Measurements from ENCODE around the gene TROAP. TPM values are rescaled to one million over a fixed set of nuclear protein-coding genes. Genes with fewer than 3 reads are reported as not detected.

Gene TROAP
- total and polyA plus RNA-seq, 9 of the 15 experiments (the other 6 are each of a cell fraction or from before 2014, with no cell fraction given) = 46.4 to 171 (median 59.8) TPM

DNA sequence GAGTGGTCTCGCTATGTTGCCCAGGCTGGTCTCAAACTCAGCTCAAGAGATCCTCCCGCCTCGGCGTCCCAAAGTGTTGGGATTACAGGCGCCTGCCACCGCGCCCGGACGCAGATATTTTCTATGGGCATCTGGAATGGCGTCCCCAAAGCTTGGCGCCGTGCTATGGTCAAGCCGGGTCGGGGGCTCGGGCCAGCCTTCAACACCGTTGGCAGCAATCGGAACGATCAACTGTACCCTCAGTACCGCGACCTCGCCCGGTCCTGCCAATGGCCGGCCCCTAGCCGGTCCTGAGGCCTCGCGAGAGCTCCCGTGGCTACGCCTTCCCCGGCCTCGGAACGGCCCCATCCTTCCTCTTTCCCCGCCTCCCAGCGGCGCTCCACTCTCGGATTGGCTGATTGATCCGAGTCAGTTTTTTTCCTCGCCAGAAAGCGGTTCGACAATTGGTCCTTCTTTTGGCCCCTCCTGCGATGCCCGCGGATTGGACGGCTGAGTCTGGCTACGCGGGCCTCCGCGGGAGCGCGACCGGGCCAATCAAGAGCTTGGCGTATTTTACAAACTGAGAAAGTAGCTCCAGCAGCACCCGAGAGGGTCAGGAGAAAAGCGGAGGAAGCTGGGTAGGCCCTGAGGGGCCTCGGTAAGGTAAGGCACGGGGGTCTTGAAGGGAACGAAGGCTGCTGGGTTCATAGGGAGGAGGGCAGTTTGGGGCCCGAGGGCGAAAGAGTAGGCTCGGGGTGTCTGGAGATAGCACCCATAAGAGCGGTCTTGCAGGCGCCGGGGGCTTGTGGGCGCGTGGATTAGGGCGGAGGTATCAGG is at the start of gene TROAP (continued):
- TF ChIP-seq BRD9 (IDR thresholded peaks at IDR 0.05; ENCODE audit: low read depth, partially characterized antibody) = peak; percentile 44
- TF ChIP-seq, protein P1, sequence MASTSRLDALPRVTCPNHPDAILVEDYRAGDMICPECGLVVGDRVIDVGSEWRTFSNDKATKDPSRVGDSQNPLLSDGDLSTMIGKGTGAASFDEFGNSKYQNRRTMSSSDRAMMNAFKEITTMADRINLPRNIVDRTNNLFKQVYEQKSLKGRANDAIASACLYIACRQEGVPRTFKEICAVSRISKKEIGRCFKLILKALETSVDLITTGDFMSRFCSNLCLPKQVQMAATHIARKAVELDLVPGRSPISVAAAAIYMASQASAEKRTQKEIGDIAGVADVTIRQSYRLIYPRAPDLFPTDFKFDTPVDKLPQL (IDR thresholded peaks at IDR 0.05; ENCODE audit: extremely low read depth, insufficient read length) = no peak
- peak; percentile 76 to 81 for TF ChIP-seq NRF1 (conservative IDR thresholded peaks at IDR 0.05 in 1 of 2, IDR thresholded peaks at IDR 0.05 in 1 of 2)
- TF ChIP-seq ZNF316 (IDR thresholded peaks at IDR 0.05) = no peak
- TF ChIP-seq ZBTB1 (CRISPR knock-in tag; IDR thresholded peaks at IDR 0.05; ENCODE audit: borderline replicate concordance, low read depth) = no peak
- TF ChIP-seq ZNF232 (CRISPR knock-in tag; IDR thresholded peaks at IDR 0.05) = no peak
- TF ChIP-seq, protein P2, sequence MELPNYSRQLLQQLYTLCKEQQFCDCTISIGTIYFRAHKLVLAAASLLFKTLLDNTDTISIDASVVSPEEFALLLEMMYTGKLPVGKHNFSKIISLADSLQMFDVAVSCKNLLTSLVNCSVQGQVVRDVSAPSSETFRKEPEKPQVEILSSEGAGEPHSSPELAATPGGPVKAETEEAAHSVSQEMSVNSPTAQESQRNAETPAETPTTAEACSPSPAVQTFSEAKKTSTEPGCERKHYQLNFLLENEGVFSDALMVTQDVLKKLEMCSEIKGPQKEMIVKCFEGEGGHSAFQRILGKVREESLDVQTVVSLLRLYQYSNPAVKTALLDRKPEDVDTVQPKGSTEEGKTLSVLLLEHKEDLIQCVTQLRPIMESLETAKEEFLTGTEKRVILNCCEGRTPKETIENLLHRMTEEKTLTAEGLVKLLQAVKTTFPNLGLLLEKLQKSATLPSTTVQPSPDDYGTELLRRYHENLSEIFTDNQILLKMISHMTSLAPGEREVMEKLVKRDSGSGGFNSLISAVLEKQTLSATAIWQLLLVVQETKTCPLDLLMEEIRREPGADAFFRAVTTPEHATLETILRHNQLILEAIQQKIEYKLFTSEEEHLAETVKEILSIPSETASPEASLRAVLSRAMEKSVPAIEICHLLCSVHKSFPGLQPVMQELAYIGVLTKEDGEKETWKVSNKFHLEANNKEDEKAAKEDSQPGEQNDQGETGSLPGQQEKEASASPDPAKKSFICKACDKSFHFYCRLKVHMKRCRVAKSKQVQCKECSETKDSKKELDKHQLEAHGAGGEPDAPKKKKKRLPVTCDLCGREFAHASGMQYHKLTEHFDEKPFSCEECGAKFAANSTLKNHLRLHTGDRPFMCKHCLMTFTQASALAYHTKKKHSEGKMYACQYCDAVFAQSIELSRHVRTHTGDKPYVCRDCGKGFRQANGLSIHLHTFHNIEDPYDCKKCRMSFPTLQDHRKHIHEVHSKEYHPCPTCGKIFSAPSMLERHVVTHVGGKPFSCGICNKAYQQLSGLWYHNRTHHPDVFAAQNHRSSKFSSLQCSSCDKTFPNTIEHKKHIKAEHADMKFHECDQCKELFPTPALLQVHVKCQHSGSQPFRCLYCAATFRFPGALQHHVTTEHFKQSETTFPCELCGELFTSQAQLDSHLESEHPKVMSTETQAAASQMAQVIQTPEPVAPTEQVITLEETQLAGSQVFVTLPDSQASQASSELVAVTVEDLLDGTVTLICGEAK (IDR thresholded peaks at IDR 0.05) = 0 out of 2 replicates have a peak, but pooled peaks have one; percentile 13
- TF ChIP-seq, protein P2 (CRISPR knock-in tag; IDR thresholded peaks at IDR 0.05) = no peak
- TF ChIP-seq, protein P3, sequence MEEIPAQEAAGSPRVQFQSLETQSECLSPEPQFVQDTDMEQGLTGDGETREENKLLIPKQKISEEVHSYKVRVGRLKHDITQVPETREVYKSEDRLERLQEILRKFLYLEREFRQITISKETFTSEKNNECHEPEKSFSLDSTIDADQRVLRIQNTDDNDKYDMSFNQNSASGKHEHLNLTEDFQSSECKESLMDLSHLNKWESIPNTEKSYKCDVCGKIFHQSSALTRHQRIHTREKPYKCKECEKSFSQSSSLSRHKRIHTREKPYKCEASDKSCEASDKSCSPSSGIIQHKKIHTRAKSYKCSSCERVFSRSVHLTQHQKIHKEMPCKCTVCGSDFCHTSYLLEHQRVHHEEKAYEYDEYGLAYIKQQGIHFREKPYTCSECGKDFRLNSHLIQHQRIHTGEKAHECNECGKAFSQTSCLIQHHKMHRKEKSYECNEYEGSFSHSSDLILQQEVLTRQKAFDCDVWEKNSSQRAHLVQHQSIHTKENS (CRISPR knock-in tag; IDR thresholded peaks at IDR 0.05) = no peak
- no peak for TF ChIP-seq HMG20A (CRISPR knock-in tag; conservative IDR thresholded peaks at IDR 0.05)
- TF ChIP-seq, protein P4, sequence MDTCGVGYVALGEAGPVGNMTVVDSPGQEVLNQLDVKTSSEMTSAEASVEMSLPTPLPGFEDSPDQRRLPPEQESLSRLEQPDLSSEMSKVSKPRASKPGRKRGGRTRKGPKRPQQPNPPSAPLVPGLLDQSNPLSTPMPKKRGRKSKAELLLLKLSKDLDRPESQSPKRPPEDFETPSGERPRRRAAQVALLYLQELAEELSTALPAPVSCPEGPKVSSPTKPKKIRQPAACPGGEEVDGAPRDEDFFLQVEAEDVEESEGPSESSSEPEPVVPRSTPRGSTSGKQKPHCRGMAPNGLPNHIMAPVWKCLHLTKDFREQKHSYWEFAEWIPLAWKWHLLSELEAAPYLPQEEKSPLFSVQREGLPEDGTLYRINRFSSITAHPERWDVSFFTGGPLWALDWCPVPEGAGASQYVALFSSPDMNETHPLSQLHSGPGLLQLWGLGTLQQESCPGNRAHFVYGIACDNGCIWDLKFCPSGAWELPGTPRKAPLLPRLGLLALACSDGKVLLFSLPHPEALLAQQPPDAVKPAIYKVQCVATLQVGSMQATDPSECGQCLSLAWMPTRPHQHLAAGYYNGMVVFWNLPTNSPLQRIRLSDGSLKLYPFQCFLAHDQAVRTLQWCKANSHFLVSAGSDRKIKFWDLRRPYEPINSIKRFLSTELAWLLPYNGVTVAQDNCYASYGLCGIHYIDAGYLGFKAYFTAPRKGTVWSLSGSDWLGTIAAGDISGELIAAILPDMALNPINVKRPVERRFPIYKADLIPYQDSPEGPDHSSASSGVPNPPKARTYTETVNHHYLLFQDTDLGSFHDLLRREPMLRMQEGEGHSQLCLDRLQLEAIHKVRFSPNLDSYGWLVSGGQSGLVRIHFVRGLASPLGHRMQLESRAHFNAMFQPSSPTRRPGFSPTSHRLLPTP (IDR thresholded peaks at IDR 0.05; ENCODE audit: borderline replicate concordance, extremely low read depth, insufficient read length) = no peak
- TF ChIP-seq RFX7 (CRISPR knock-in tag; IDR thresholded peaks at IDR 0.05) = no peak
- TF ChIP-seq KAT2B (IDR thresholded peaks at IDR 0.05; ENCODE audit: low read depth, low read length) = no peak

Measured in K562 (cell line).